Retinal pigment epithelial cell (primary cell): ENCODE data around the gene SLC8A1.

Experiments used
- DNase-seq: peaks from one replicate; pipeline ENCODE4 v3.0.0-alpha.2; 2010; ENCODE audit warnings: low read depth
- H3K4me3 ChIP-seq: 2 replicates; pipeline ENCODE4 v1.5.1; 2011; ENCODE audit warnings: mild to moderate bottlenecking, low read length, control low read depth, moderate library complexity
- TF ChIP-seq, protein P1 (sequence below): conservative IDR thresholded peaks from 2 replicates; pipeline ENCODE4 v1.5.1; 2011; ENCODE audit warnings: low read depth, low read length, control low read depth, inconsistent platforms

SLC8A1 gene

DNA sequence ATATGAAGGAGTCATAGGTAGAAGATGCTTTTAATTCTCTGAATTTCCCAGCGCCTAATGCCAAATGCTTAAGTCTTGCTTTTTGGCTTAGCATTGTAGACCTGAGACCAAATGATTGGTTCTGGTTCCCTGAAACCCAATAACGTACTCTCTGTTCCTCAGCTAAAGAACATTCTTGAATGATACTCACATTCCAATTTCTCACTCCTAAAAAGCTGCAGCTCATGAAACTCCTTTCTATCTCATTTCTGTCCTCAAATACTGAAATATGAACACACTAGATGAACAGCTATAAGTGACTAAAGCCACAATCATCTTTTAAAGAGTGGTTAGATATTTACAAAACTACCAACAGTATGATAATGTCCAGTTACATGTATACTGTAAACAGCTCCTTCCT is 272.1 kb downstream of the SLC8A1 start:
- TF ChIP-seq, protein P1, sequence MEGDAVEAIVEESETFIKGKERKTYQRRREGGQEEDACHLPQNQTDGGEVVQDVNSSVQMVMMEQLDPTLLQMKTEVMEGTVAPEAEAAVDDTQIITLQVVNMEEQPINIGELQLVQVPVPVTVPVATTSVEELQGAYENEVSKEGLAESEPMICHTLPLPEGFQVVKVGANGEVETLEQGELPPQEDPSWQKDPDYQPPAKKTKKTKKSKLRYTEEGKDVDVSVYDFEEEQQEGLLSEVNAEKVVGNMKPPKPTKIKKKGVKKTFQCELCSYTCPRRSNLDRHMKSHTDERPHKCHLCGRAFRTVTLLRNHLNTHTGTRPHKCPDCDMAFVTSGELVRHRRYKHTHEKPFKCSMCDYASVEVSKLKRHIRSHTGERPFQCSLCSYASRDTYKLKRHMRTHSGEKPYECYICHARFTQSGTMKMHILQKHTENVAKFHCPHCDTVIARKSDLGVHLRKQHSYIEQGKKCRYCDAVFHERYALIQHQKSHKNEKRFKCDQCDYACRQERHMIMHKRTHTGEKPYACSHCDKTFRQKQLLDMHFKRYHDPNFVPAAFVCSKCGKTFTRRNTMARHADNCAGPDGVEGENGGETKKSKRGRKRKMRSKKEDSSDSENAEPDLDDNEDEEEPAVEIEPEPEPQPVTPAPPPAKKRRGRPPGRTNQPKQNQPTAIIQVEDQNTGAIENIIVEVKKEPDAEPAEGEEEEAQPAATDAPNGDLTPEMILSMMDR, result no peak
- no peak overlapping the region for H3K4me3 ChIP-seq
- DNase-seq, result no peak

- TF ChIP-seq, protein P1, result no peak
- DNase-seq, result no peak
- H3K4me3 ChIP-seq, result no peak overlapping the region
These were observed 272.9 kb downstream of the SLC8A1 start for GRCh38 chr2:40178971-40179370.

DNA sequence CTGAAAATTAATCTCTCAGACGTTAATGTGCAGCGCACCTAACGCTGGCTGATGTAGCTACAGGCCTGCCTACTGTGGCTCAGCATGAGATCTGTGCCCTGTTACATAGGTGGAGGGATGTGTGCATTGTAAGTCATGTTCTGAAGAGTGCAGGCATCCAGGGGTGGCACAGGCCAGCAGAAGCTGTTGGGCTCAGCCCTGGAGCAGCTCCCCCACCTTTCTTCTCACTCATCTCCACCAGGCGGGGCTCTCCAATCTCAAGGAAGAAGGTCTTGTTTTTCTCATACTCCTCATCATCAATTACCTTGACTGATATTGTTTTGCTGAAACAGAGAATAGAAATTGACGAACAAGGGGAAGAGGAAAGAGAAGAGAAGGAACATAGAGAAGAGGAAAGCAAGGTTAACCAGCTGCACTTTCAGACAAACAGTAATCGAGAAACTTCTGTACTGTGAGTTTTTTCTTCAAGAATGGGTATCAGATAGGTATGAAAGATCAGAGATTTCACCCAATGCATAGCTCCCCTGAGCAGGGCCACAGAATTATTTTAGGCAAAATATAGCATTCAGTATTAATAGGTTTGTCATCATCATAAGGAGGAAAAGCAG is 273.6 kb downstream of the SLC8A1 start:
- DNase-seq, result no peak
- TF ChIP-seq, protein P1, result no peak
- no peak overlapping the region for H3K4me3 ChIP-seq

DNA sequence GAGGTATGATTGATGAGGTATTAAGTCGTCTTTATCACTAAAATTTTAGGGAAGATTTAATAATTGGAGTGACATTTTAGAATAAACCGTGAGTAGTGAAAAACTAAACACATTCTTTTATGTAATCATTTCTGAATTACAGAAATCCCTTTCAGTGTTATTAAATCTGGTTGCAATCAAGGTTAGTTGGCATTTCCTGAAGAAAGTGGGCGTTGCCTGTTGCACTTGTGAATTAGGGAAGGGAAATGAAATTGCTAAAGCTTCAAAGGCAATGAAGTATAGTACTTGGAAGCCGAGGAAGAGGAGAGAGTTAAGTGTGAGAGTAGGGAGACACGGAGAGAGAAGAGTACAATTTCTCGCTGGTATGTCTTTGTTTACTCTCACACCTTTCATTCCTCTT is 274.5 kb downstream of the SLC8A1 start:
- TF ChIP-seq, protein P1, result no peak
- DNase-seq, result no peak
- no peak overlapping the region for H3K4me3 ChIP-seq

GRCh38 chr2:40173276-40173675 is 278.6 kb downstream of the SLC8A1 start:
- DNase-seq, result no peak
- TF ChIP-seq, protein P1, result no peak
- H3K4me3 ChIP-seq, result no peak overlapping the region

GRCh38 chr2:40169856-40170255 is 282.0 kb downstream of the SLC8A1 start:
- H3K4me3 ChIP-seq, result no peak overlapping the region
- no peak for DNase-seq
- TF ChIP-seq, protein P1, result no peak

DNA sequence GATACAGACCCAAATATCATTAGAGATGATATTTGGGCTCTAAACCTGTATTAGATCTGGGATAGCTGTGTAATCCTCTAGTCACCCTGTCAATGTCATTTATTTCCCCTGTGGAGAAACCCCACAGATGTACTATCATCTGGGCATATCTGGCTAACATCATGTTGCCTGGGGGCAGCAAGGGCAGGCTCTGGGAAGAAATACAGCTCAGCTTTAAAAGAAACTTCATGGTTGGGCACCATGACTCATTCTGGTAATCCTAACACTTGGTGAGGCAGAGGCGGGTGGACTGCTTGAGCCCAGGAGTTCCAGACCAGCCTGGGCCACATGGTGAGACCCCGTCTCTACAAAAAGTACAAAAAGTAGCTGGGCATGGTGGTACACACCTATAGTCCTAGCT is 282.5 kb downstream of the SLC8A1 start:
- H3K4me3 ChIP-seq, result no peak overlapping the region
- TF ChIP-seq, protein P1, result no peak
- no peak for DNase-seq
